DMS53 treated with DMSO at 0.1 percent for 48 hours (cell line): Measurements from ENCODE around the gene FZD10.
A peak's percentile ranks its signal among the peaks of the same experiment; 100 is the strongest.

Source experiments
- DNase-seq: peaks from one replicate; lab custom pipeline; 2025; ENCODE audit not compliant: unreplicated experiment; lab: John Stamatoyannopoulos, UW

Gene FZD10

GRCh38 chr12:130162267-130162666 lies at the start of gene FZD10:
FZD10 (plus strand) TSS chr12:130162464; CDS start chr12:130162943, 479 bp downstream.
- peak; percentile 33 for DNase-seq

- DNase-seq, result no peak
Observed at GRCh38 chr12:130114952-130115351, 47.3 kb upstream of the FZD10 start.

GRCh38 chr12:130115646-130116045 lies 46.6 kb upstream of the FZD10 start:
- DNase-seq, result no peak

GRCh38 chr12:130116791-130117190 lies 45.5 kb upstream of the FZD10 start:
- no peak for DNase-seq

- DNase-seq, result no peak
Observed at GRCh38 chr12:130117233-130117632, 45.0 kb upstream of the FZD10 start.

- DNase-seq, result no peak
Observed at GRCh38 chr12:130117701-130118100, 44.6 kb upstream of the FZD10 start.

- no peak for DNase-seq
Observed at GRCh38 chr12:130118181-130118580, 44.1 kb upstream of the FZD10 start.

- DNase-seq, result no peak
Observed at GRCh38 chr12:130119241-130119861, 42.9 kb upstream of the FZD10 start.

GRCh38 chr12:130120012-130120805 lies 42.1 kb upstream of the FZD10 start:
- no peak for DNase-seq

GRCh38 chr12:130121226-130122000 lies 40.9 kb upstream of the FZD10 start:
- DNase-seq, result no peak

- DNase-seq, result no peak
Observed at GRCh38 chr12:130122356-130122755, 39.9 kb upstream of the FZD10 start.

- DNase-seq, result no peak
Observed at GRCh38 chr12:130124106-130124505, 38.2 kb upstream of the FZD10 start.

- DNase-seq, result no peak
Observed at GRCh38 chr12:130124605-130125244, 37.5 kb upstream of the FZD10 start.

- no peak for DNase-seq
Observed at GRCh38 chr12:130126023-130126432, 36.2 kb upstream of the FZD10 start.

GRCh38 chr12:130127532-130127911 lies 34.7 kb upstream of the FZD10 start:
- no peak for DNase-seq

- no peak for DNase-seq
Observed at GRCh38 chr12:130127912-130128789, 34.1 kb upstream of the FZD10 start.

- DNase-seq, result no peak
Observed at GRCh38 chr12:130128790-130129735, 33.2 kb upstream of the FZD10 start.

- no peak for DNase-seq
Observed at GRCh38 chr12:130130346-130130745, 31.9 kb upstream of the FZD10 start.

GRCh38 chr12:130131025-130131424 lies 31.2 kb upstream of the FZD10 start:
- no peak for DNase-seq
